B cell (primary cell): ENCODE measurements around the gene ETS1. TPM values are rescaled to one million over a fixed set of nuclear protein-coding genes. Genes with fewer than 3 reads are reported as not detected.

Source experiments
- ATAC-seq: fragments of 200-7000 bp; cut with Tn5 transposase; one replicate; pipeline ENCODE4 v1.10.0; 2021; ENCODE audit warnings: low read depth, mild to moderate bottlenecking, moderate number of reproducible peaks, moderate library complexity
- CTCF ChIA-PET: fragments of 350-600 bp; sonication (Branson Sonifier 250); formaldehyde crosslinking; loops from one replicate; lab custom pipeline; 2021; ENCODE audit warnings: antibody characterized with exemption, inconsistent platforms; lab: Charles Lee
- POLR2A ChIA-PET: fragments of 350-600 bp; sonication (Branson Sonifier 250); formaldehyde crosslinking; loops from one replicate; lab custom pipeline; 2021; ENCODE audit warnings: antibody characterized with exemption; lab: Charles Lee
- DNase-seq: peaks from one replicate; pipeline ENCODE4 v3.0.0; 2013
- H2AFZ ChIP-seq: 2 replicates; pipeline ENCODE4 v1.6.1; 2012; ENCODE audit warnings: mild to moderate bottlenecking, low read depth, low read length; ENCODE audit not compliant: insufficient read depth, poor library complexity, severe bottlenecking
- H3K27ac ChIP-seq, 2 donors: 1 replicate in 1 of 2; 2 replicates in 1 of 2; pipeline ENCODE4 v1.5.1; 2012 to 2013; ENCODE audit warnings: low read length in 2 of 2, mild to moderate bottlenecking in 2 of 2, moderate library complexity in 1 of 2
- H3K27me3 ChIP-seq, 4 experiments: fragments of 200-600 bp in 1 of 4; sonication (generic) in 1 of 4; replicated peaks in 1 of 4; 1 replicate in 2 of 4; 2 replicates in 2 of 4; pipeline versions ENCODE4 v1.6.1 to v1.7.0; 2013 to 2016; ENCODE audit warnings: low read length in 3 of 4, mild to moderate bottlenecking in 2 of 4, mixed read lengths in 1 of 4, moderate library complexity in 1 of 4; ENCODE audit not compliant: insufficient read depth in 4 of 4, control insufficient read depth in 3 of 4; ENCODE audit errors: control extremely low read depth in 1 of 4
- H3K36me3 ChIP-seq, 2 experiments: replicated peaks in 1 of 2; 1 replicate in 1 of 2; 2 replicates in 1 of 2; pipeline versions ENCODE4 v1.6.1 to v1.7.1; 2013; ENCODE audit warnings: low read length in 1 of 2; ENCODE audit not compliant: insufficient read depth in 2 of 2, control insufficient read depth in 1 of 2; ENCODE audit errors: control extremely low read depth in 1 of 2, extremely low read depth in 1 of 2
- H3K4me1 ChIP-seq, 2 donors: fragments of 200-600 bp in 1 of 2; sonication (generic) in 1 of 2; 1 replicate in 1 of 2; 2 replicates in 1 of 2; pipeline versions ENCODE4 v1.5.1 to v1.6.1; 2013 to 2017; ENCODE audit warnings: low read length in 2 of 2; ENCODE audit not compliant: control insufficient read depth in 2 of 2, insufficient read depth in 2 of 2
- H3K4me2 ChIP-seq: replicated peaks from 2 replicates; pipeline ENCODE3; 2012; ENCODE audit warnings: mild to moderate bottlenecking, low read depth, low read length; ENCODE audit not compliant: poor library complexity, severe bottlenecking
- H3K4me3 ChIP-seq, 5 experiments: fragments of 200-600 bp in 1 of 5; sonication (generic) in 1 of 5; 1 replicate in 3 of 5; 2 replicates in 2 of 5; pipeline versions ENCODE4 v1.5.1 to v1.7.0; 2011 to 2016; ENCODE audit warnings: low read length in 4 of 5, mild to moderate bottlenecking in 4 of 5, low read depth in 2 of 5, control low read depth in 1 of 5, moderate library complexity in 1 of 5; ENCODE audit not compliant: insufficient read depth in 1 of 5; ENCODE audit errors: control extremely low read depth in 1 of 5, extremely low read depth in 1 of 5
- H3K79me2 ChIP-seq: fragments of 200-600 bp; sonication (generic); one replicate; pipeline ENCODE4 v1.6.0; 2016; ENCODE audit warnings: low read length; ENCODE audit not compliant: control insufficient read depth, insufficient read depth
- H3K9ac ChIP-seq: fragments of 200-600 bp; sonication (generic); 2 replicates; pipeline ENCODE4 v1.6.1; 2017; ENCODE audit warnings: mild to moderate bottlenecking, low read length, moderate library complexity
- H3K9me3 ChIP-seq, 3 donors: one replicate each; pipeline versions ENCODE4 v1.6.1 to v1.7.1; 2013; ENCODE audit warnings: low read length in 2 of 3; ENCODE audit not compliant: control insufficient read depth in 2 of 3, insufficient read depth in 1 of 3; ENCODE audit errors: control extremely low read depth in 1 of 3
- H4K20me1 ChIP-seq: 2 replicates; pipeline ENCODE4 v1.6.0; 2012; ENCODE audit warnings: mild to moderate bottlenecking, low read length; ENCODE audit not compliant: insufficient read depth, control insufficient read depth, poor library complexity, severe bottlenecking
- H3K27ac Mint-ChIP-seq: one replicate; pipeline ENCODE4 v1.8.0; 2021; ENCODE audit warnings: mixed read lengths
- H3K27me3 Mint-ChIP-seq: one replicate; pipeline ENCODE4 v1.8.0; 2021; ENCODE audit warnings: mixed read lengths
- H3K4me1 Mint-ChIP-seq: one replicate; pipeline ENCODE4 v1.8.0; 2021; ENCODE audit warnings: mixed read lengths
- H3K4me3 Mint-ChIP-seq: one replicate; pipeline ENCODE4 v1.8.0; 2021; ENCODE audit warnings: mixed read lengths
- H3K9me3 Mint-ChIP-seq: one replicate; pipeline ENCODE4 v1.8.0; 2022; ENCODE audit warnings: mixed read lengths; ENCODE audit not compliant: insufficient read depth
- EZH2 ChIP-seq: IDR thresholded peaks from 2 replicates; pipeline ENCODE4 v1.6.1; 2012; ENCODE audit warnings: borderline replicate concordance, low read depth, mild to moderate bottlenecking, moderate library complexity, low read length; ENCODE audit not compliant: insufficient read depth, poor library complexity, severe bottlenecking
- WGBS: methylation state at CpG from one replicate; pipeline ENCODE4 v1.1.5; 2013; ENCODE audit warnings: missing lambda C conversion rate; ENCODE audit not compliant: insufficient coverage; 5-methylcytosine and 5-hydroxymethylcytosine counted together
- intact Hi-C: fragments of 100-400 bp; cut with micrococcal nuclease; formaldehyde crosslinking; loops from one replicate; pipeline ENCODE4 v1.10.0; 2022
- polyA plus RNA-seq: library from polyadenylated mRNA; depleted of rRNA; stranded (reverse); fragments of >200 nt; gene quantifications from 2 replicates; pipeline ENCODE4 v1.2.3, GENCODE V29; 2012
- total RNA-seq, 2 donors: library from RNA; stranded (reverse); fragments of 120-200 nt in 1 of 2; gene quantifications; 1 replicate in 1 of 2; 2 replicates in 1 of 2; pipeline versions ENCODE4 v1.2.3 to v1.2.4, GENCODE V29; 2013 to 2022
- TF ChIP-seq, protein P1 (sequence below): fragments of 200-600 bp; IDR thresholded peaks from one replicate; pipeline ENCODE4 v1.8.0; 2022; ENCODE audit warnings: antibody characterized with exemption, mild to moderate bottlenecking

Gene ETS1
- total and polyA plus RNA-seq, 2 donors (not counting 1 experiment from before 2014, with no cell fraction given): 115 to 271 TPM

GRCh38 chr11:128552783-128553661 lies 34.3 kb downstream of the ETS1 start:
- Histone ChIP-seq H3K27ac (peak overlapping the region; percentile 92 to 93), H3K79me2 (peaks cover 12% of the 10 kb centered on the region), H3K4me1 (peaks cover 62 to 71% of the 10 kb centered on the region in 2 donors), H4K20me1 (no peaks in the 10 kb centered on the region), H3K36me3 (no peaks in the 10 kb centered on the region), H2AFZ (peak overlapping the region; percentile 78), H3K27me3 (no peaks in the 10 kb centered on the region), H3K9me3 (no peaks in the 10 kb centered on the region), H3K4me2 (peak overlapping the region; percentile 77), H3K4me3 (peak overlapping the region; percentile 4 to 58 (median 27)), H3K9ac (peak overlapping the region; percentile 55)
- ATAC-seq: peak; percentile 80
- DNase-seq: peak; percentile 93
- ChIA-PET CTCF (interaction anchor here (0.7 to 4.6 kb wide), 27 partner anchors 9 to 394 kb away, joined by 3 to 81 read pairs (median 5); no protein-coding TSS in a partner anchor), POLR2A (interaction anchor here (0.6 to 3.2 kb wide), 17 partner anchors 8 to 85 kb away, joined by 3 to 40 read pairs (median 4); no protein-coding TSS in a partner anchor)
- no peaks in the 10 kb centered on the region for H3K9me3 Mint-ChIP-seq
- H3K4me1 Mint-ChIP-seq: peaks cover 70% of the 10 kb centered on the region
- intact Hi-C loops: loop anchor here (1.0 to 5.0 kb wide), 9 partner anchors 11 to 289 kb away; no protein-coding TSS in a partner anchor
- TF ChIP-seq, protein P1, sequence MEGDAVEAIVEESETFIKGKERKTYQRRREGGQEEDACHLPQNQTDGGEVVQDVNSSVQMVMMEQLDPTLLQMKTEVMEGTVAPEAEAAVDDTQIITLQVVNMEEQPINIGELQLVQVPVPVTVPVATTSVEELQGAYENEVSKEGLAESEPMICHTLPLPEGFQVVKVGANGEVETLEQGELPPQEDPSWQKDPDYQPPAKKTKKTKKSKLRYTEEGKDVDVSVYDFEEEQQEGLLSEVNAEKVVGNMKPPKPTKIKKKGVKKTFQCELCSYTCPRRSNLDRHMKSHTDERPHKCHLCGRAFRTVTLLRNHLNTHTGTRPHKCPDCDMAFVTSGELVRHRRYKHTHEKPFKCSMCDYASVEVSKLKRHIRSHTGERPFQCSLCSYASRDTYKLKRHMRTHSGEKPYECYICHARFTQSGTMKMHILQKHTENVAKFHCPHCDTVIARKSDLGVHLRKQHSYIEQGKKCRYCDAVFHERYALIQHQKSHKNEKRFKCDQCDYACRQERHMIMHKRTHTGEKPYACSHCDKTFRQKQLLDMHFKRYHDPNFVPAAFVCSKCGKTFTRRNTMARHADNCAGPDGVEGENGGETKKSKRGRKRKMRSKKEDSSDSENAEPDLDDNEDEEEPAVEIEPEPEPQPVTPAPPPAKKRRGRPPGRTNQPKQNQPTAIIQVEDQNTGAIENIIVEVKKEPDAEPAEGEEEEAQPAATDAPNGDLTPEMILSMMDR: peak; percentile 10
- no peak for TF ChIP-seq EZH2
- 35% methylated on average over 11 of the region's 14 CpGs for WGBS
- H3K27ac Mint-ChIP-seq: peak overlapping the region; percentile 99
- H3K27me3 Mint-ChIP-seq: no peaks in the 10 kb centered on the region
- H3K4me3 Mint-ChIP-seq: peak overlapping the region; percentile 85
